GM23248 (cell line): ENCODE measurements around the gene TMEM132C.

ENCODE experiments used
- EZH2 ChIP-seq: fragments of 200-600 bp; sonication (generic); IDR thresholded peaks from 2 replicates; pipeline ENCODE4 v1.6.1; 2018; ENCODE audit warnings: antibody characterized with exemption, mild to moderate bottlenecking; ENCODE audit not compliant: insufficient read depth, poor library complexity, severe bottlenecking
- EZH2phosphoT487 ChIP-seq: fragments of 200-600 bp; sonication (generic); IDR thresholded peaks from 2 replicates; pipeline ENCODE4 v1.6.1; 2018; ENCODE audit warnings: antibody characterized with exemption, moderate library complexity, mild to moderate bottlenecking, low read depth; ENCODE audit not compliant: insufficient read depth

DNA sequence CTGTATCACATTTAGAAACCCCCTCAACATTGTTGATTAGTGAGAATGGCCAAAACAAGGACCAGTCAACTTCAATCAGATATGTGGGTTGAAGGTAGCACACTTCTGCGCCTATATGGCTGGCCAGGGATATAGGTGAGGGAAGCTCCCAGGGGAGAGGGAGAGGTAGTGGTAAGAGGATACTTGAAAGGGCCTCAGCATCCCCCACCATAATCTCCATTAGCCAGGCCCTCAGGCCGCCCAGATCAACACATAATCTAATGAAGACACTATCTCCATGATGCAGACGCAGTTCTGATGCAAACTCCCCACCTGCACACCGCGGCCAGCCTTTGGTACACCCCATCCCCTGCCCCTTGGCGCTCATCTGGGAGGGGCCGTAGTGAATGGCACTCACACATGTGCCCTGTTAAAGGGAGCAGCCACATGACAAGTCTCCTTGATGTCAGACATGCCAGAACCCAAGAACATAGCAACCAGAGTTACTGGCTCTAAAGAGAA, 158.0 kb downstream of the TMEM132C start:
- TF ChIP-seq EZH2 (no peak), EZH2phosphoT487 (no peak)
